K562 (cell line): ENCODE measurements around the gene ZCCHC4. TPM values are rescaled to one million over a fixed set of nuclear protein-coding genes. Genes with fewer than 3 reads are reported as not detected.

Experiments used
- ADNP ChIP-seq: fragments of 200-800 bp; sonication (Bioruptor generic); IDR thresholded peaks from 2 replicates; pipeline ENCODE4 v1.6.1; 2016; ENCODE audit warnings: missing genetic modification characterization, missing compliant biosample characterization
- ARID4B ChIP-seq: sonication (generic); formaldehyde crosslinking; IDR thresholded peaks from 2 replicates; pipeline ENCODE4 v1.8.0; 2022; ENCODE audit warnings: mild to moderate bottlenecking, missing genetic modification reagents
- ATF7 ChIP-seq: fragments of 450-650 bp; IDR thresholded peaks from 2 replicates; pipeline ENCODE4 v1.7.1; 2014; ENCODE audit warnings: mild to moderate bottlenecking, moderate library complexity
- HDGF ChIP-seq: fragments of 450-650 bp; IDR thresholded peaks from 2 replicates; pipeline ENCODE4 v1.6.1; 2016
- KDM4B ChIP-seq, 2 experiments: fragments of 450-650 bp in 1 of 2; sonication (generic) in 1 of 2; IDR thresholded peaks; 2 replicates each; pipeline ENCODE4 v1.6.1; 2016 to 2017; ENCODE audit warnings: borderline replicate concordance in 2 of 2, antibody characterized with exemption in 1 of 2, low read depth in 1 of 2, mild to moderate bottlenecking in 1 of 2
- MCM3 ChIP-seq: fragments of 450-650 bp; IDR thresholded peaks from 2 replicates; pipeline ENCODE4 v1.6.1; 2016
- NCOA6 ChIP-seq: fragments of 450-650 bp; IDR thresholded peaks from 2 replicates; pipeline ENCODE4 v1.6.1; 2017; ENCODE audit warnings: mild to moderate bottlenecking
- NFATC3 ChIP-seq: fragments of 450-650 bp; IDR thresholded peaks from 2 replicates; pipeline ENCODE4 v1.6.1; 2017; ENCODE audit warnings: mild to moderate bottlenecking
- POLR3A ChIP-seq: IDR thresholded peaks from 2 replicates; pipeline ENCODE4 v1.6.1; 2011; ENCODE audit warnings: borderline replicate concordance, mild to moderate bottlenecking, moderate library complexity; ENCODE audit not compliant: insufficient read length, insufficient read depth; ENCODE audit errors: extremely low read depth
- SMARCE1 ChIP-seq: fragments of 450-650 bp; IDR thresholded peaks from 2 replicates; pipeline ENCODE4 v1.7.1; 2016; ENCODE audit warnings: mild to moderate bottlenecking
- THRA ChIP-seq: fragments of 450-650 bp; IDR thresholded peaks from 2 replicates; pipeline ENCODE4 v1.6.1; 2017; ENCODE audit warnings: mild to moderate bottlenecking, moderate library complexity
- UBTF ChIP-seq, 2 experiments: IDR thresholded peaks; 2 replicates each; pipeline ENCODE4 v1.6.1; 2012; ENCODE audit warnings: improper control_type of control experiment in 2 of 2, low read depth in 2 of 2, low read length in 2 of 2, borderline replicate concordance in 1 of 2
- ZBTB5 ChIP-seq: fragments of 450-650 bp; IDR thresholded peaks from 2 replicates; pipeline ENCODE4 v1.6.1; 2017; ENCODE audit warnings: antibody characterized with exemption
- ZC3H8 ChIP-seq: fragments of 450-650 bp; IDR thresholded peaks from 2 replicates; pipeline ENCODE4 v1.6.1; 2017
- ZNF3 ChIP-seq: fragments of 250-450 bp; sonication (Bioruptor Pico); IDR thresholded peaks from 2 replicates; pipeline ENCODE4 v1.5.0; 2021; ENCODE audit warnings: mild to moderate bottlenecking, moderate library complexity
- polyA plus RNA-seq, 8 experiments: library from polyadenylated mRNA; depleted of rRNA in 4 of 8; stranded (reverse) in 5 of 8; unstranded in 3 of 8; fragments of >200 nt; fragmentation: Nextera tagmentation in 2 of 8; fragmentation: Illumina TruSeq in 1 of 8; extraction: Ambion mirVana in 2 of 8; extraction: Trizol in 1 of 8; gene quantifications; 2 replicates each; pipeline versions ENCODE4 v1.2.1 to v1.2.3, GENCODE V29; 2011 to 2014; ENCODE audit warnings: inconsistent platforms in 1 of 8, missing spikeins in 1 of 8
- total RNA-seq, 7 experiments: library from RNA; depleted of rRNA in 6 of 7; stranded (reverse); fragments of >200 nt in 6 of 7; fragmentation: Illumina TruSeq in 2 of 7; extraction: Trizol in 2 of 7; gene quantifications; 2 replicates each; pipeline versions ENCODE4 v1.2.1 to v1.2.3, GENCODE V29; 2011 to 2021; ENCODE audit warnings: low replicate concordance in 1 of 7
- TF ChIP-seq, protein P1 (sequence below): IDR thresholded peaks from 2 replicates; pipeline ENCODE4 v1.6.1; 2012; ENCODE audit warnings: low read depth, low read length, improper control_type of control experiment, borderline replicate concordance

Gene ZCCHC4
- total and polyA plus RNA-seq, 9 of the 15 experiments (the other 6 are each of a cell fraction or from before 2014, with no cell fraction given) = 5.3 to 26.1 (median 15.2) TPM

DNA sequence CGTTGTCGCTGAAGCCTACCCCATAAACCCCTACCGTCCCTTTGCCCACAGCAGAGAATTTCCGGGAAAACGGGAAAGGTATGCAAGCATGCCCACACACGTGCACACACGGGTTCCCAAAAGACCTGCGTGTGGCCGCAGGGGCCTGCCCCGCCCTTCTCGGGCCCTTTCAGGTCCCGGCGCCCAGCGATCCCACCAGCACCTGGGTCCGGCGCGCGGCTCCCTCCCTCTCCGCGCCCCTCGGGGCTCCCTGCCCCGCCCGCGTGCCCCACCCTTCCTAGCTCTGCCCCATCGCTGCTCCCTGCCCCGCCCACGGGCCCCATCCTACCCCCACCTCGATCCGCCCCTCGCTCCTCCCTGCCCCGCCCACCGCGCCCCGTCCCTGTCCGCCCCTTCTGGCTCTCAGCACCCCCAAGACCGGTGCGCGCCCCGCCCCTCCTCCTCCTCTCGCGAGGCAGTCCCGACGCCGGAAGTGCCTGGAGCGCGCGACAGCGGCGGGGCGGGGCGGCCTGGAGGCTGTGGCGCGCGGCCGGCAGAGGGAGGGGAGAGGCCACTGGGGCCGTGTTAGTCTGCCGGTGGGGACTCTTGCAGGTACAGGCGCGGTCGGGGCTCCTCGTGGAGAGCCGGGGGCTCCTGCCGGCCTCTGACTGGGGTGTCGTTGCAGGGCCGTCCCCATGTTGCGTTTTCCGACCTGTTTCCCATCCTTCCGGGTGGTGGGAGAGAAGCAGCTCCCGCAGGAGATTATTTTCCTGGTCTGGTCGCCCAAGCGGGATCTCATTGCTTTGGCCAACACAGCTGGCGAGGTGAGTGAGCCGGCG, 64.4 kb downstream of the ZCCHC4 start, which contains the start of gene ANAPC4 (continued):
- TF ChIP-seq ARID4B (CRISPR knock-in tag) = 0 out of 2 replicates have a peak, but pooled peaks have one; percentile 3
- no peak for TF ChIP-seq HDGF
- TF ChIP-seq MCM3 = no peak
- TF ChIP-seq NFATC3 = no peak
- TF ChIP-seq ZBTB5 = no peak
- no peak for TF ChIP-seq THRA
- no peak for TF ChIP-seq ZNF3
- 0 out of 2 replicates have a peak, but pooled peaks have one; percentile 45 for TF ChIP-seq NCOA6
- no peak for TF ChIP-seq SMARCE1
- no peak for TF ChIP-seq ZC3H8
- no peak for TF ChIP-seq UBTF (IDR thresholded peaks at IDR 0.05; ENCODE audit: borderline replicate concordance in 1 of 2, low read depth in 2 of 2, low read length in 2 of 2)
- TF ChIP-seq, protein P1, sequence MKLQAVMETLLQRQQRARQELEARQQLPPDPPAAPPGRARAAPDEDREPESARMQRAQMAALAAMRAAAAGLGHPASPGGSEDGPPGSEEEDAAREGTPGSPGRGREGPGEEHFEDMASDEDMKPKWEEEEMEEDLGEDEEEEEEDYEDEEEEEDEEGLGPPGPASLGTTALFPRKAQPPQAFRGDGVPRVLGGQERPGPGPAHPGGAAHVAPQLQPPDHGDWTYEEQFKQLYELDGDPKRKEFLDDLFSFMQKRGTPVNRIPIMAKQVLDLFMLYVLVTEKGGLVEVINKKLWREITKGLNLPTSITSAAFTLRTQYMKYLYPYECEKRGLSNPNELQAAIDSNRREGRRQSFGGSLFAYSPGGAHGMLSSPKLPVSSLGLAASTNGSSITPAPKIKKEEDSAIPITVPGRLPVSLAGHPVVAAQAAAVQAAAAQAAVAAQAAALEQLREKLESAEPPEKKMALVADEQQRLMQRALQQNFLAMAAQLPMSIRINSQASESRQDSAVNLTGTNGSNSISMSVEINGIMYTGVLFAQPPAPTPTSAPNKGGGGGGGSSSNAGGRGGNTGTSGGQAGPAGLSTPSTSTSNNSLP = no peak
- TF ChIP-seq ATF7 = 0 out of 2 replicates have a peak, but pooled peaks have one; percentile 27
- no peak for TF ChIP-seq POLR3A
- TF ChIP-seq KDM4B (IDR thresholded peaks at IDR 0.05; ENCODE audit: borderline replicate concordance in 2 of 2, low read depth in 1 of 2) = no peak
- no peak for TF ChIP-seq ADNP
